Ovary (tissue), 3 donors: ENCODE measurements around the gene LRFN2.

ENCODE experiments used
- CTCF ChIP-seq, 3 donors: fragments of 450-650 bp in 2 of 3; fragments of 200-600 bp in 1 of 3; IDR thresholded peaks; one replicate each; pipeline versions ENCODE4 v1.5.1 to v1.8.0; 2016 to 2022; ENCODE audit warnings: antibody characterized with exemption in 3 of 3, mild to moderate bottlenecking in 1 of 3
- EP300 ChIP-seq: sonication (generic); formaldehyde crosslinking; IDR thresholded peaks from one replicate; pipeline ENCODE4 v1.6.1; 2017; ENCODE audit warnings: antibody characterized with exemption
- POLR2A ChIP-seq: fragments of 450-650 bp; IDR thresholded peaks from one replicate; pipeline ENCODE4 v1.6.1; 2017; ENCODE audit warnings: antibody characterized with exemption, mild to moderate bottlenecking, moderate library complexity
- donor health status: DM: no; HTN: no; CAD: no.

GRCh38 chr6:40528051-40528450 lies 59.1 kb downstream of the LRFN2 start:
- TF ChIP-seq CTCF (IDR thresholded peaks at IDR 0.05) (no peak), POLR2A (no peak), EP300 (no peak)
